Progenitor cell of endocrine pancreas (in vitro differentiated cells): Measurements from ENCODE around the gene SLFN12. TPM values are rescaled to one million over a fixed set of nuclear protein-coding genes. Genes with fewer than 3 reads are reported as not detected.

ENCODE experiments used
- DNase-seq: peaks from one replicate; pipeline ENCODE4 v3.0.0; 2021; ENCODE audit warnings: low spot score; ENCODE audit not compliant: unreplicated experiment
- H3K27ac Mint-ChIP-seq: 2 replicates; pipeline ENCODE4 v1.8.0; 2021; ENCODE audit warnings: mild to moderate bottlenecking, moderate library complexity, mixed read lengths
- H3K27me3 Mint-ChIP-seq: 2 replicates; pipeline ENCODE4 v1.8.0; 2021; ENCODE audit warnings: mixed read lengths
- H3K36me3 Mint-ChIP-seq: 2 replicates; pipeline ENCODE4 v1.8.0; 2022; ENCODE audit warnings: mixed read lengths; ENCODE audit not compliant: insufficient read depth
- H3K4me1 Mint-ChIP-seq: 2 replicates; pipeline ENCODE4 v1.8.0; 2021; ENCODE audit warnings: low read depth, mixed read lengths
- H3K4me3 Mint-ChIP-seq: 2 replicates; pipeline ENCODE4 v1.8.0; 2021; ENCODE audit warnings: low read depth, mild to moderate bottlenecking, moderate library complexity, mixed read lengths
- H3K9me3 Mint-ChIP-seq: 2 replicates; pipeline ENCODE4 v1.8.0; 2021; ENCODE audit warnings: low read depth, mixed read lengths
- total RNA-seq: library from RNA; stranded (reverse); gene quantifications from 2 replicates; pipeline ENCODE4 v1.2.1, GENCODE V29; 2021
- TF ChIP-seq, protein P1 (sequence below): fragments of 200-600 bp; sonication (generic); IDR thresholded peaks from one replicate; pipeline ENCODE4 v1.5.0; 2021; ENCODE audit warnings: antibody characterized with exemption, mild to moderate bottlenecking; ENCODE audit not compliant: unreplicated experiment

The SLFN12 gene
- total RNA-seq, 1 donor from 2014 or later = 16.6 TPM

DNA sequence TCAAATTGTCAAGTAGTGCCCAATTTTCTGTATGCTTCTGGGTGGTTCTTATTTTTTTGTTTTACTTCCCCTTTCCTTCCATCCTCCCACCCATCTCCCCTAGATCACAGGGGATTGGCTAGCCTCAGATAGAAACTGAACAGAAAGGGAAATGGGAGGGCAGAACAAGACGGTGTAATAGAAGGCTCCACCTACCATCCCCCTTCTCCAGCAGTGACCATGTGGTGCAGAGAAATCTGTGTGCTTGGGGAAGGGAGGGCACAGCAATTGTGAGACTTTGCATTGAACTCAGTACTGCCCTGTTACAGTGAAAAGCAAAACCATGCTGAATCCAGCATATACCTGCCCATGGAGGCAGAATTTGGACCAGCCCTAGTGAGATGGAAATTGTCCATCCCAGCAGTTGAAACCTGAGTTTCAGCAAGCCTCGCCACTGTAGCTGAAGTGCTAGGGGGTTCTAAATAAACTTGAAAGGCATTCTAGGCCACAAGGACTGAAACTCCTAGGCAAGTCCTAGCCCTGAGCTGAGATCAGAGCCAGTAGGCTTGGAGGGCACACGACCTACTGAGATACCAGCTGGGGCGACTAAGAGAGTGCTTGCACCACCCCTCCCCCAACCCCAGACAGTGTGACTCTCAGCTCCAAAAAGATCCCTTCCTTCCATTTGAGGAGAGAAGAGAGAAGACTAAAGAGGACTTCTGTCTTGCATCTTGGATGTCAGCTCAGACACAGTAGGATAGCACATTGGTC lies 64.0 kb downstream of the SLFN12 start:
- Mint-ChIP-seq H3K27me3 (peaks cover 76% of the 10 kb centered on the region), H3K4me3 (no peak overlapping the region), H3K27ac (no peak overlapping the region), H3K36me3 (peaks cover 2% of the 10 kb centered on the region), H3K9me3 (peaks cover 18% of the 10 kb centered on the region), H3K4me1 (peaks cover 1% of the 10 kb centered on the region)
- no peak for DNase-seq
- TF ChIP-seq, protein P1, sequence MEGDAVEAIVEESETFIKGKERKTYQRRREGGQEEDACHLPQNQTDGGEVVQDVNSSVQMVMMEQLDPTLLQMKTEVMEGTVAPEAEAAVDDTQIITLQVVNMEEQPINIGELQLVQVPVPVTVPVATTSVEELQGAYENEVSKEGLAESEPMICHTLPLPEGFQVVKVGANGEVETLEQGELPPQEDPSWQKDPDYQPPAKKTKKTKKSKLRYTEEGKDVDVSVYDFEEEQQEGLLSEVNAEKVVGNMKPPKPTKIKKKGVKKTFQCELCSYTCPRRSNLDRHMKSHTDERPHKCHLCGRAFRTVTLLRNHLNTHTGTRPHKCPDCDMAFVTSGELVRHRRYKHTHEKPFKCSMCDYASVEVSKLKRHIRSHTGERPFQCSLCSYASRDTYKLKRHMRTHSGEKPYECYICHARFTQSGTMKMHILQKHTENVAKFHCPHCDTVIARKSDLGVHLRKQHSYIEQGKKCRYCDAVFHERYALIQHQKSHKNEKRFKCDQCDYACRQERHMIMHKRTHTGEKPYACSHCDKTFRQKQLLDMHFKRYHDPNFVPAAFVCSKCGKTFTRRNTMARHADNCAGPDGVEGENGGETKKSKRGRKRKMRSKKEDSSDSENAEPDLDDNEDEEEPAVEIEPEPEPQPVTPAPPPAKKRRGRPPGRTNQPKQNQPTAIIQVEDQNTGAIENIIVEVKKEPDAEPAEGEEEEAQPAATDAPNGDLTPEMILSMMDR = no peak

- TF ChIP-seq, protein P1 = no peak
- Mint-ChIP-seq H3K4me3 (no peak overlapping the region), H3K27ac (no peak overlapping the region), H3K27me3 (peaks cover 53% of the 10 kb centered on the region), H3K9me3 (no peaks in the 10 kb centered on the region), H3K4me1 (no peaks in the 10 kb centered on the region), H3K36me3 (no peaks in the 10 kb centered on the region)
- DNase-seq = no peak
Observed at GRCh38 chr17:35361027-35361426, 71.3 kb downstream of the SLFN12 start.

Other genes with a start within 250 kb of the SLFN12 start
- not detected in 2 replicates for gene SLC35G3, start 238.1 kb downstream of the SLFN12 start, total RNA-seq
- gene SLFN5, start 189.4 kb downstream of the SLFN12 start, total RNA-seq = 12.7 and 13.1 TPM in 2 replicates
- 2.1 and 3.0 TPM in 2 replicates for gene SLFN11, start 58.9 kb downstream of the SLFN12 start, total RNA-seq
- 32.4 and 33.6 TPM in 2 replicates for gene SLFN13, start 16.3 kb upstream of the SLFN12 start, total RNA-seq
- not detected in 2 replicates for gene SLFN12L, start 105.2 kb upstream of the SLFN12 start, total RNA-seq
- not detected in 2 replicates for gene SLFN14, start 128.3 kb upstream of the SLFN12 start, total RNA-seq
- 4.2 and 5.1 TPM in 2 replicates for gene PEX12, start 146.1 kb upstream of the SLFN12 start, total RNA-seq
- gene AP2B1, start 154.8 kb upstream of the SLFN12 start, total RNA-seq = 194 and 200 TPM in 2 replicates